Measurements from ENCODE around the gene CCNI2.

The CCNI2 gene

GRCh38 chr5:132765311-132766019 lies 18.2 kb downstream of the CCNI2 start:
- no peak for DNase-seq (ENCODE audit: low spot score)

GRCh38 chr5:132766020-132766805 lies 19.0 kb downstream of the CCNI2 start:
- DNase-seq (ENCODE audit: low spot score): no peak

DNA sequence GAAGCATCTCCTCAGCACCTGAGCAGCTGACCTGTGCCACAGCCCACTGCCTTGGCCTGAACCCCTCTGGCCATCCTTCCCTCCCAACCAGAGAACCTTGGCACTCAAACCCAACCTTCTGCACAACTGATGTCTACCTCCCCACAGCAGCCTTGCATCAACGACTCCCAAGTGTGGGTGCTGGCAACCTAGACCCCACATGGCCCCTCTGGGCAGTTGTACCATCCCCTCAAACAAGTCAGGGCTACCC lies 19.5 kb downstream of the CCNI2 start:
- DNase-seq (ENCODE audit: low spot score): no peak

DNA sequence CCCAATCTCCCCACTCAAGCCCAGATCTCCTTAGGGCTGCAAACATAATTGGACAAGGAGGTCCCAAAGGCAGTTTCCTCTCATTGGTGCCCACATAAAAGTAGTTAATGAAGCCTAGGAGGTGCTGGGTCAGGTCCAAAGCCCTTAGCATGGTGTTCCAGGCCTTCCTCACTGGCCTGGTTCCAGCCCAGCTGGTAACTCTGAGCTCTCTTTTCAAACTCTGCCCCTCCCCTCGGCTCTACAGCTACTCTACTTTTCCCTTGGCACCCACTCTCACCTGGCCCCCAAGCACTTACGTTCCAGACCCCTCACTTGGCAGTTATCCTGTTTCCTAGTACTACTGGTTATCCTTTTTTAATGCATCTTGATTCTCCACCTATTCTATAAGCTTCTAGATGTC lies 19.9 kb downstream of the CCNI2 start:
- no peak for DNase-seq (ENCODE audit: low spot score)

DNA sequence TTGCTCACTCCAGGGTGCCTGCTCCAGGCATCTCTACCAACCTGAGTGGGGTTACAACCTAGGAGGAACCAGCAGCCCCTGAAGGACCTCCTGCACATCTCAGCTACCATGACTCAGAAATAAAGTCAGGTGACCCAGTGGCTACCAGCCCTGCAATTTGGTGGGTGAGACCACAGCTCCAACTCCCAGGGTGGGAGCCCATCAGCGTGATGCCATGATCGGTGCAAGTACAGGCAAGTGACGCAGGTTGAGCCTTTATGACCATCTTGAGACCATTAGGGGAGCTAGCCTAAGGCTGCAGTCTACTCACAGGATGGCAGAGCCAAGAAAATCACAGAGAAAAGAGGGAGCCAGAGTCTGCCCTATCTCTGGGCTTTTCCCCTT lies 21.3 kb downstream of the CCNI2 start:
- DNase-seq (ENCODE audit: low spot score): no peak

GRCh38 chr5:132770476-132771159 lies 23.4 kb downstream of the CCNI2 start:
- DNase-seq (ENCODE audit: low spot score): no peak

DNA sequence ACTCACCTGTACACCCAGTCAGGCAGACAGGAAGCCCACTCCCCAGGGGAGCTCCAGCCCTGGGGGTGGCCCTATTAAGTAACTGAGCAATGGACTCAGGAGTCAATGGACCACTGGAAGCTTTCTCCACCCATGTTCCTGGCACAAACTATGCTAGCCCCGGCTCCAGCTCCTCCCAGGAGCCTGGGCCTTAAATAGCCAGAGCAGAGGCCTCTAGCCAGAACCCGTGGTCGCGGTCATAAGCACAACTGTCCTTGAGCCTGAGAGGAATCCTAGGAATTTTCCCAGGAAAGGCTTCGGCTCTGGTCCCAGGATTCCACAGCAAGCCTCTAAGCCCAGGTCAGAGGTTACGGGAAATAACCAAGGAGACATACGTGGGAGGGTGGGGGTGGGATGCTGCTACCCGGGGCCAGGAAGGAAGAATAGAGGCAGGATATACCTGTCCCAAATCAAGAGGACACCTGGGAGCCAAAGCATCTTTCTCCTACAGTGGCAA lies 24.3 kb downstream of the CCNI2 start:
- DNase-seq (ENCODE audit: low spot score): no peak

DNA sequence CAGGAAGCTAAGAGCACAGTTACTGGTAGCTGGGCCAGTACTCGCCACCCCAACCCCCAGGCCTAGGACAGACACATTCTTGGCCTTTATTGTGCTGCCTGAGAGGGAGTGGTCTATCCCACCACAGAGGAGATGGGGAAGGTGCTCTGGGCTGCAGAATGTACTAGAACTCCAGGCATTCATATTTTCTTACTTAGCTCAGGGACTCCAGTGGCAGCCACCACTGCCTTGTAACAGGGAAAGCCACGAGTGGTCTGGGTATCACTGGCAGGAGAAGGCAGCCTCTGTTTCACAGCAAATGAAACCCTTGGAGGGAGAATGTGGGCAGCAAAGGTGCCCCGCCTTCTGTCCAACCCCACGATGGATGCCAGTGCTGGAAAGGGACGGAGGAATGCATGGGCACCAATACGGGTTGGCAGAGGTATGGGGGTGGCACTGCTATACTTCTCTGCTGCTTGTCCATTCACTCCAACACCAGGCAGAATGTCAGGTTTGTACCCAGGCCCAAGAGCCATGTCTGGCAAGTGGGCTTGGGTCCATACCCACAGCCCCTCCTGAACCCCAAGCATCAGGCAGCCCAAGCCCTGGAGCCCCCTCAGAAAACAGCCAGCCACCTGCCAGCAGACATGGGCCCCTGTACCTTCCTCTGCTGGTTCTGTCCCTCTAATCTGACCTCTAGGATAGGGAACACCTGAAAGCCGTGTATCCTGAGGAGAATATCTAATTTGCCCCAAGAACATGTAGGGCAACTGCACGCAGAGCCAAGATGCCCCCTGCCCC lies 25.3 kb downstream of the CCNI2 start:
- DNase-seq (ENCODE audit: low spot score): no peak

GRCh38 chr5:132773114-132773513 lies 25.9 kb downstream of the CCNI2 start:
- no peak for DNase-seq (ENCODE audit: low spot score)

GRCh38 chr5:132773601-132774355 lies 26.6 kb downstream of the CCNI2 start:
- no peak for DNase-seq (ENCODE audit: low spot score)

DNA sequence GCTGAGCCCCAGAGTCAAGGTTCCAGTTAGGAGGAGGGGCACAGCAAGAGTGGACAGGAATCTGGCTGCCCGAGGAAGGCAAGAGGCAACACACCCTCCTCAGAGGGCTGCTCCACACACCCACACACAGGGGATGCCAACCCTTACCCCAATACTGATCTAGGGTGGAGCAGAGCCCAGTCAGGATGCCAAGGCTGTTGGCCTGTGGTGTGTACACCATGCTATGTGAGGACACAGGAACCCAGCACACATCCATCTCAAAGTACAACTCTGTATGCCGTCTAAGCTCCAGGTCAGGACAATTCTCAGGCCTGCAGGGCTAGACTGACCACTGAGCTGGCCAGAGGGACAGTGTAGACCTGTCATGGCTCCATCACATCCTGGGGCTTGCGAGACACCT lies 27.2 kb downstream of the CCNI2 start:
- DNase-seq (ENCODE audit: low spot score): no peak

- no peak for DNase-seq (ENCODE audit: low spot score)
Observed at GRCh38 chr5:132774896-132775295, 27.7 kb downstream of the CCNI2 start.

DNA sequence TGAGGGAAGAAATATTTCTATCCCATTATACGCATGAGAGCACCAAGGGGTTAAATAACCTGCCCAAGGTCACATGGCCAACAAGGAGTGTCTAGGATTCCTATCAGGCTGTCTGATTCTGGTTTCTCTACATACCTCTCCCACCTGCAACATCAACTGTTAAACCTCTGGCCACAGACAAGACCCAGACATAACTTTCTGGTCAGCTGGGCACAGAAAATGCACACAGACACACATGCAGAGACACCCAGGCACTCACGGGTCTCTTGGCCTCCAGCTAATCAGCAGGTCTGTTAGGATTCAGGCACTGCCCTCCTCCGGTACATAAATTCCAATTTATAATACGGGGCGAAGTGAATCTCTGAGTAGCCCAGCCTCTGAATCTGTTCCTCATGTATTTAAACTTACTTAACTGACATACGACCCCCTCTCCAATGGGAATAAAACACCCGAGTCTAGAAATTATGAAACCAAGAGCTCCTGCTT lies 28.3 kb downstream of the CCNI2 start:
- DNase-seq (ENCODE audit: low spot score): no peak

DNA sequence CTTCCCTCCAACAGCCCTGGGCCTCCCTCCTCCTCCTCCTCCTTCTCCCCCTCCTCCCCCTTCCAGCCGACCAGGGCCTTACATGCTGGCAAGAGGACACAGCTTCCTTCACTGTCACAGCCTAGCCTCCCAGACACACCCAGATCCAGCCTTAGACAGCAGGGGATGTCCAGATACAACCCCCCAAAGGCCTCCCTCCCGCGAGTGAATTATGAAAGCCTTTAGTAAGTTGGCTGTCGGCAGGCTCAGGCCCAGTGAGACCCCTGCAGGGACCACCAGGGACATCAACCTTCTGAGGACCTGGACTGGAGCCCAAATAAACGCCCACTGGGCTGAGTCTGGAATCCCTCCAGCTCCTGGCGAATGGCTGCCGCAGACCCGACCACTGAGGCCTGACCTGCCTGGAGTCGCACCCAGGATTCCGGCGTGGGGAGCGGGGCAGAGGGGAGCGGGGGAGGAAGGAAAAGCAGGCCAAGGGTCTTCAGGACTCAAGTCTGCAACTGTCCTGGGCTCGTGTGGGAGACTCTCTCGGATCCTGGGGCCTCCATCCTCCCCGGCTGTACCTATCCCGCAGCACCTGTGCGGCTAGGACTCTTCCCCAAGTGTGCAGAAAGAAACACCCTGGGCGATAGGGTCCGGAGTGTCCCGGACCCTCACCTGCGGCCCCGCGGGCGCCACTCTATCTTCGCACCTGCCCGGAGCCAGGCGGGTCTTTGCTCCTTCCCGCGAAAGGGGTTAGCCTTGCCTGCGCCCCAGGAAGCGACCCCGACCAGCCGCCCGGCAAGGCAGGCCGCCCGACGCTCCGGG lies 29.1 kb downstream of the CCNI2 start:
- DNase-seq (ENCODE audit: low spot score): no peak

DNA sequence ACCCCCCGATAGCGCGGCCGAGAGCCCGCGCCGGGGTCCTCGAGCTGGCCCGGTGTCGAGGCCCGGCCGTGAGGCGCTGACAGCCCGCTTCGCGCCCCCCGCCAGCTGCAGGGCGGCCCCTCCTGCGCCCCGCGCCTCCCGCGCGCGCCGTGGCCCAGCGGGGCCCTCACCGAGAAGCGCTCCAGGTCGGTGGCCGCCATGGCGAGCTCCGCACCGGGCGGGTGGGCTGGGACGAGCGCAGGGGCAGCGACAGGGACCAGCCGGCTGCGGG lies 29.6 kb downstream of the CCNI2 start:
- no peak for DNase-seq (ENCODE audit: low spot score)

DNA sequence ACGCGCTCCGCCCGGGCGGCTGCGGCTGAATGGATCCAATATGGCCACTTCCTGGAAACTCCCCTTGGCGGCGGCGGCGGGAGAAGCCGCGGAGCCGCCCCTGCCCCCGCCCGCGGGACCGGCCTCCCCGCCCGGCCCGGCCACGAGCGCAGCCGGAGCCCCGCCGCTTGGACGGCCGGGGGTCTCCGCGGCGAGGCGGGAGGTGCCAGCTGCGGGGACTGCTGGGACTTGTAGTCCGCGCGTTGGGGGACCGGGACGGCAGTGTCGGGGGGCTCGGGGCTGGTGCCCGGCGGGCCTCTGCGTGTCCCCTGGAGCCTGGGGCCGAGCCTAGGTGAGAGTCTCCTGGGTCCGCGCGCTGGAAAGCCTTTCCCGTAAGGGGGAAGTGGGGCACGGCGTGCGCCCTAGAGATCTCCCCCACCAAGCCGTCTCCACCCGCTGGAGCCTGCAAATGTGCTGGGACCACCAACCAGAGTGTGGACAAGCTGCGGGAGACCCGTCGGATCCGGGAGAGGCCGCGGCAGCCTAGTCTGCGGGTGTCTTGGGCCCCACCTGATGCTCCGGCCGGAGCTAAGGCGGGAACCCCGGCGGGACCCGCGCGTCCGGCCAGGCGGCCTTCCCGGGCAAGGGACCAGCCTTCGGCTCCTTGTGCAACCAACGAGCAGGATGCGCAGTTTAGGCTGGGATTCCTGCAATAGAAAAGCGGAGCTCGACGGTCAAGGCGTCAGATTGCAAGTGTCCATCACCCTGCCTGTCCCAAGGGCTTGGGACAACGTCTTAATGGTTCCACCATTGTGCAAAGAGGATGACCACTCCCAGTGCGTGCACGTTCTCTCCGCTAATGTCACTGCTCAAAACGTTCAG lies 30.2 kb downstream of the CCNI2 start, which contains the start of gene SEPTIN8:
Gene SEPTIN8 (minus strand): TSS at position 31 of the 861 bp plus-strand sequence. CDS start 102 bp downstream, outside the sequence.
- DNase-seq (ENCODE audit: low spot score): peak; percentile 33

DNA sequence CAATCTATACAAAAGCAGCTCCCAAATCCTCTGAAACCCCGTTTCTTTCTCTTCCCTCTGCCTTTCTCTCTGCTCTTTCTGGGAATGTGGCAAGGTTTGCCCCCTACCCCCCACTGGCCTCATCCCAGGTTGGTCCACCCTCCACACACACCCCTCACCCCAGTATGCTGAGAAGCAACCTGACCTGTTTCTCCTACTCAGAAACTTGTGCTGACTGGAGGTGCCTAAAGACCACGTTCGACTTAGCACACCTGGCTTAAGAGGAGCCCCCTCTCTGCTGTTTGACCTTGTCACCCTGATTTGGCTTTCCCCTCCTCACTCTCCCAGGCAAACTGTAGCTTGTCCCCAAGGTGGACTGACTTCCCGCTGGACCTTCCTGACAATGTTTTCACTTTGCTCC lies 30.9 kb downstream of the CCNI2 start:
- no peak for DNase-seq (ENCODE audit: low spot score)

DNA sequence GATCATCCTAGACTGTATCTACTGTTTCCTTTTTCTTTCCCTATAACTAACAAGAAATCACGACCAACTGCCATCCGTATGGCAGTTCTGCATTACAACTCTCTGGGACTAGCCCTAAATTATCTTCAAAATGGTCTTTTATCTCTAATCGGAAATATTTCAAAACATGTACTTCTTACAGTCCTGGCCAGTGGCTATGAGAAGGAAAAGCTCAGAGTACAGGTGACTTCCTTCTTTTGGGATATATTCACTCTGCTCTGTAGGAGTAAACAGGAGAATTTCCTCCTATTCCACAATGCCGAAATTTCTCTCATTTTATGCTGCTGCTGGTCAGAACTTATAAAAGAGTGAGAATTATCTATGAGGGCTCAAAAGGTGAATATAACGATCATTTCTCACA lies 31.6 kb downstream of the CCNI2 start:
- no peak for DNase-seq (ENCODE audit: low spot score)

GRCh38 chr5:132779961-132780360 lies 32.7 kb downstream of the CCNI2 start:
- no peak for DNase-seq (ENCODE audit: low spot score)

DNA sequence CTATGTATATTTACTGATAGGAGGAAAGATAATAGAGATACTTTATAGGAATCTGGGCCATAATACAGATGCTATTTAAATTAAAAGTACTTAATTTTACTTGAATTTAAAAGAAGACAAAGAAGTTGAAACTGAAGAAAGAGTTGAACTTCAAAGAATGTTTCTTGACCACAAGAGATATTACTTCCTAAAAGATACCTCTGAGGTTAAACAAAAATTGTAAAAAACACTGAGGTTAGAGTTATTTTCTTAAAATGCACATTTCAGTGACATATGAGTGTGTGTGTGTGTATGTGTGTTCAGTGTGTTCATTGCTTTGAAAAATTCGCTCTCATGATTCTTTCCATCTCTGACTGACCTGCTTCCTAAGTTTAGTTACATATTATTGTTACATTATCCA lies 33.4 kb downstream of the CCNI2 start:
- DNase-seq (ENCODE audit: low spot score): no peak
